Activated naive CD8-positive, alpha-beta T cell treated with anti-CD3 and anti-CD28 coated beads, Interleukin-2, amount 10 ng/mL, durations not matched to agents 7 days and 5 days (primary cell): ENCODE data around the gene RBMS1. TPM values are rescaled to one million over a fixed set of nuclear protein-coding genes. Genes with fewer than 3 reads are reported as not detected.

Experiments
- ATAC-seq: fragments of 150-1000 bp; cut with Tn5 transposase; one replicate; pipeline ENCODE4 v1.10.0; 2021; ENCODE audit warnings: low read depth, moderate library complexity
- POLR2A ChIA-PET: fragments of 350-600 bp; sonication (Branson Sonifier 250); formaldehyde crosslinking; loops from one replicate; lab custom pipeline; 2021; ENCODE audit warnings: antibody characterized with exemption; lab: Charles Lee
- DNase-seq: peaks from one replicate; pipeline ENCODE4 v3.0.0; 2021
- H3K27ac Mint-ChIP-seq: one replicate; pipeline ENCODE4 v1.8.0; 2022; ENCODE audit warnings: mild to moderate bottlenecking, mixed read lengths
- H3K27me3 Mint-ChIP-seq: one replicate; pipeline ENCODE4 v1.8.0; 2022; ENCODE audit warnings: mild to moderate bottlenecking, moderate library complexity, mixed read lengths
- H3K36me3 Mint-ChIP-seq: one replicate; pipeline ENCODE4 v1.8.0; 2021; ENCODE audit warnings: mild to moderate bottlenecking, mixed read lengths
- H3K4me1 Mint-ChIP-seq: one replicate; pipeline ENCODE4 v1.8.0; 2021; ENCODE audit warnings: mixed read lengths
- H3K4me3 Mint-ChIP-seq: one replicate; pipeline ENCODE4 v1.8.0; 2022; ENCODE audit warnings: mild to moderate bottlenecking, moderate library complexity, mixed read lengths
- H3K9me3 Mint-ChIP-seq: one replicate; pipeline ENCODE4 v1.8.0; 2021; ENCODE audit warnings: mixed read lengths
- total RNA-seq, 2 experiments: library from RNA; stranded (reverse); gene quantifications; one replicate each; pipeline ENCODE4 v1.2.3, GENCODE V29; 2021

Gene RBMS1
- total RNA-seq, 2 experiments from 2014 or later: 87.9 to 90.6 TPM

- Mint-ChIP-seq H3K4me3 (peak overlapping the region; percentile 9), H3K4me1 (peaks cover 20% of the 10 kb centered on the region)
Observed at GRCh38 chr2:160224060-160224459, 269.5 kb downstream of the RBMS1 start.

GRCh38 chr2:160223560-160223959 is 270.0 kb downstream of the RBMS1 start:
- no peaks in the 10 kb centered on the region for H3K36me3 Mint-ChIP-seq
- H3K4me3 Mint-ChIP-seq: no peak overlapping the region
- DNase-seq: no peak
- no peak overlapping the region for H3K27ac Mint-ChIP-seq
- no peak for ATAC-seq
- POLR2A ChIA-PET: no interaction called here
- peaks cover 20% of the 10 kb centered on the region for H3K4me1 Mint-ChIP-seq
- H3K27me3 Mint-ChIP-seq: peaks cover 12% of the 10 kb centered on the region
- no peaks in the 10 kb centered on the region for H3K9me3 Mint-ChIP-seq

More at GRCh38 chr2:160224060-160224459, 269.5 kb downstream of the RBMS1 start:
- H3K9me3 Mint-ChIP-seq: no peaks in the 10 kb centered on the region
- H3K27me3 Mint-ChIP-seq: peaks cover 15% of the 10 kb centered on the region
- H3K27ac Mint-ChIP-seq: no peak overlapping the region
- ATAC-seq (peak; percentile 63), DNase-seq (no peak)
- H3K36me3 Mint-ChIP-seq: no peaks in the 10 kb centered on the region
- POLR2A ChIA-PET: no interaction called here

- Mint-ChIP-seq H3K4me3 (no peak overlapping the region), H3K36me3 (no peaks in the 10 kb centered on the region), H3K27ac (no peak overlapping the region), H3K27me3 (peaks cover 9% of the 10 kb centered on the region), H3K9me3 (no peaks in the 10 kb centered on the region), H3K4me1 (peaks cover 20% of the 10 kb centered on the region)
- no peak for ATAC-seq
- POLR2A ChIA-PET: no interaction called here
- DNase-seq: no peak
Observed at GRCh38 chr2:160222546-160223283, 270.9 kb downstream of the RBMS1 start.
